CD14-positive monocyte (primary cell): Measurements from ENCODE around the gene RPL15. TPM values are rescaled to one million over a fixed set of nuclear protein-coding genes. Genes with fewer than 3 reads are reported as not detected.
A peak's percentile ranks its signal among the peaks of the same experiment; 100 is the strongest.

Experiments used
- DNase-seq, 3 donors: peaks; one replicate each; pipeline ENCODE4 v3.0.0-alpha.2; 2011 to 2022
- H2AFZ ChIP-seq: 2 replicates; pipeline ENCODE4 v1.6.0; 2012; ENCODE audit warnings: mild to moderate bottlenecking, low read depth, low read length, inconsistent platforms; ENCODE audit not compliant: insufficient read depth, poor library complexity, severe bottlenecking
- H3K27ac ChIP-seq, 2 donors: 1 replicate in 1 of 2; 2 replicates in 1 of 2; pipeline ENCODE4 v1.5.1; 2012 to 2013; ENCODE audit warnings: low read length in 2 of 2, control low read depth in 1 of 2, inconsistent platforms in 1 of 2, low read depth in 1 of 2, mild to moderate bottlenecking in 1 of 2
- H3K27me3 ChIP-seq, 2 donors: one replicate each; pipeline versions ENCODE4 v1.6.0 to v1.6.1; 2011 to 2013; ENCODE audit warnings: low read length in 2 of 2; ENCODE audit not compliant: control insufficient read depth in 2 of 2, insufficient read depth in 2 of 2
- H3K36me3 ChIP-seq, 2 donors: replicated peaks in 1 of 2; 1 replicate in 1 of 2; 2 replicates in 1 of 2; pipeline versions ENCODE4 v1.5.1 to v1.6.1; 2012 to 2013; ENCODE audit warnings: low read length in 2 of 2, control low read depth in 1 of 2, inconsistent platforms in 1 of 2, mild to moderate bottlenecking in 1 of 2; ENCODE audit not compliant: insufficient read depth in 2 of 2, control insufficient read depth in 1 of 2
- H3K4me1 ChIP-seq, 2 donors: 1 replicate in 1 of 2; 2 replicates in 1 of 2; pipeline versions ENCODE4 v1.5.1 to v1.6.1; 2012 to 2013; ENCODE audit warnings: low read length in 2 of 2, control low read depth in 1 of 2, inconsistent platforms in 1 of 2, mild to moderate bottlenecking in 1 of 2, moderate library complexity in 1 of 2; ENCODE audit not compliant: insufficient read depth in 2 of 2, control insufficient read depth in 1 of 2
- H3K4me2 ChIP-seq: replicated peaks from 2 replicates; pipeline ENCODE3; 2012; ENCODE audit warnings: low read length, moderate library complexity, mild to moderate bottlenecking; ENCODE audit not compliant: poor library complexity, severe bottlenecking; ENCODE audit errors: extremely low read depth
- H3K4me3 ChIP-seq, 3 experiments: fragments of 200-600 bp in 1 of 3; sonication (generic) in 1 of 3; replicated peaks in 1 of 3; 1 replicate in 2 of 3; 2 replicates in 1 of 3; pipeline ENCODE4 v1.5.1; 2011 to 2013; ENCODE audit warnings: low read length in 3 of 3, mild to moderate bottlenecking in 3 of 3, control low read depth in 2 of 3, low read depth in 2 of 3, inconsistent platforms in 1 of 3, moderate library complexity in 1 of 3
- H3K79me2 ChIP-seq: 2 replicates; pipeline ENCODE4 v1.6.0; 2012; ENCODE audit warnings: mild to moderate bottlenecking, control low read depth, inconsistent platforms, low read length, moderate library complexity; ENCODE audit not compliant: insufficient read depth
- H3K9ac ChIP-seq: 2 replicates; pipeline ENCODE4 v1.6.0; 2017; ENCODE audit warnings: low read length, mild to moderate bottlenecking; ENCODE audit not compliant: insufficient read depth, poor library complexity, severe bottlenecking
- H3K9me3 ChIP-seq, 2 donors: replicated peaks in 1 of 2; 1 replicate in 1 of 2; 2 replicates in 1 of 2; pipeline versions ENCODE4 v1.5.1 to v1.6.1; 2012 to 2013; ENCODE audit warnings: low read length in 2 of 2, control low read depth in 1 of 2; ENCODE audit not compliant: control insufficient read depth in 1 of 2, insufficient read depth in 1 of 2
- H4K20me1 ChIP-seq: 2 replicates; pipeline ENCODE4 v1.6.0; 2012; ENCODE audit warnings: mild to moderate bottlenecking, low read length, control low read depth, moderate library complexity; ENCODE audit not compliant: insufficient read depth
- H3K27ac Mint-ChIP-seq, 7 donors: one replicate each; pipeline ENCODE4 v1.8.0; 2020; ENCODE audit warnings: mild to moderate bottlenecking in 7 of 7, mixed read lengths in 7 of 7, moderate library complexity in 6 of 7, inconsistent platforms in 2 of 7
- H3K27me3 Mint-ChIP-seq, 3 donors: one replicate each; pipeline ENCODE4 v1.8.0; 2021 to 2022; ENCODE audit warnings: low read depth in 3 of 3, mild to moderate bottlenecking in 3 of 3, mixed read lengths in 3 of 3, moderate library complexity in 3 of 3, inconsistent platforms in 1 of 3
- H3K36me3 Mint-ChIP-seq, 2 donors: one replicate each; pipeline ENCODE4 v1.8.0; 2020; ENCODE audit warnings: mixed read lengths in 2 of 2, inconsistent platforms in 1 of 2, mild to moderate bottlenecking in 1 of 2
- H3K4me1 Mint-ChIP-seq: one replicate; pipeline ENCODE4 v1.8.0; 2020; ENCODE audit warnings: mild to moderate bottlenecking, mixed read lengths
- H3K4me3 Mint-ChIP-seq, 2 donors: one replicate each; pipeline ENCODE4 v1.8.0; 2020; ENCODE audit warnings: mild to moderate bottlenecking in 2 of 2, mixed read lengths in 2 of 2, moderate library complexity in 1 of 2
- H3K9me3 Mint-ChIP-seq, 7 donors: one replicate each; pipeline ENCODE4 v1.8.0; 2020 to 2022; ENCODE audit warnings: mixed read lengths in 7 of 7, mild to moderate bottlenecking in 6 of 7, moderate library complexity in 6 of 7, inconsistent platforms in 2 of 7
- WGBS: methylation state at CpG from one replicate; pipeline ENCODE4 v1.1.5; 2013; ENCODE audit warnings: missing lambda C conversion rate; ENCODE audit not compliant: insufficient coverage; 5-methylcytosine and 5-hydroxymethylcytosine counted together
- intact Hi-C, 2 donors: fragments of 100-400 bp; cut with micrococcal nuclease; formaldehyde crosslinking; loops; one replicate each; pipeline versions ENCODE4 v1.15.0 to v1.15.1; 2023
- polyA plus RNA-seq, 3 donors: library from polyadenylated mRNA; depleted of rRNA in 1 of 3; unstranded in 2 of 3; stranded (reverse) in 1 of 3; fragments of 300-500 nt in 2 of 3; fragments of >200 nt in 1 of 3; fragmentation: Illumina TruSeq in 2 of 3; gene quantifications; 1 replicate in 2 of 3; 2 replicates in 1 of 3; pipeline ENCODE4 v1.2.3, GENCODE V29; 2012 to 2021
- TF ChIP-seq, protein P1 (sequence below): fragments of 200-600 bp; IDR thresholded peaks from one replicate; pipeline ENCODE4 v1.8.0; 2022; ENCODE audit warnings: antibody characterized with exemption, mild to moderate bottlenecking

Gene RPL15
- polyA plus RNA-seq, 3 donors: 2,510 to 3,161 (median 2,781) TPM

- peak overlapping the region; percentile 9 to 85 (median 79) for H3K27ac Mint-ChIP-seq
- DNase-seq: peak; percentile 26 to 55 (median 43)
- Histone ChIP-seq H3K79me2 (peaks cover 3% of the 10 kb centered on the region), H3K4me3 (no peak overlapping the region), H3K27me3 (no peaks in the 10 kb centered on the region), H2AFZ (no peak overlapping the region), H3K36me3 (peaks cover 3 to 33% of the 10 kb centered on the region in 2 donors), H3K4me2 (peak overlapping the region; percentile 24), H3K4me1 (peaks cover 7 to 11% of the 10 kb centered on the region in 2 donors), H4K20me1 (peaks cover 68% of the 10 kb centered on the region), H3K9me3 (no peaks in the 10 kb centered on the region), H3K27ac (peak overlapping the region in 1 of 2 donors; percentile 54), H3K9ac (no peak overlapping the region)
- peaks cover 0 to 3% (median 0%) of the 10 kb centered on the region in 3 donors for H3K27me3 Mint-ChIP-seq
- TF ChIP-seq, protein P1, sequence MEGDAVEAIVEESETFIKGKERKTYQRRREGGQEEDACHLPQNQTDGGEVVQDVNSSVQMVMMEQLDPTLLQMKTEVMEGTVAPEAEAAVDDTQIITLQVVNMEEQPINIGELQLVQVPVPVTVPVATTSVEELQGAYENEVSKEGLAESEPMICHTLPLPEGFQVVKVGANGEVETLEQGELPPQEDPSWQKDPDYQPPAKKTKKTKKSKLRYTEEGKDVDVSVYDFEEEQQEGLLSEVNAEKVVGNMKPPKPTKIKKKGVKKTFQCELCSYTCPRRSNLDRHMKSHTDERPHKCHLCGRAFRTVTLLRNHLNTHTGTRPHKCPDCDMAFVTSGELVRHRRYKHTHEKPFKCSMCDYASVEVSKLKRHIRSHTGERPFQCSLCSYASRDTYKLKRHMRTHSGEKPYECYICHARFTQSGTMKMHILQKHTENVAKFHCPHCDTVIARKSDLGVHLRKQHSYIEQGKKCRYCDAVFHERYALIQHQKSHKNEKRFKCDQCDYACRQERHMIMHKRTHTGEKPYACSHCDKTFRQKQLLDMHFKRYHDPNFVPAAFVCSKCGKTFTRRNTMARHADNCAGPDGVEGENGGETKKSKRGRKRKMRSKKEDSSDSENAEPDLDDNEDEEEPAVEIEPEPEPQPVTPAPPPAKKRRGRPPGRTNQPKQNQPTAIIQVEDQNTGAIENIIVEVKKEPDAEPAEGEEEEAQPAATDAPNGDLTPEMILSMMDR: peak; percentile 93
- peak overlapping the region in 1 of 2 donors; percentile 39 for H3K4me3 Mint-ChIP-seq
- H3K36me3 Mint-ChIP-seq: peaks cover 16 to 25% of the 10 kb centered on the region in 2 donors
- no CpG with 5 or more reads among the region's 3 CpGs for WGBS
- peaks cover 17% of the 10 kb centered on the region for H3K4me1 Mint-ChIP-seq
- intact Hi-C loops: loop anchor here (5.0 kb wide), 1 partner anchor 349 kb away; no protein-coding TSS in a partner anchor
- no peaks in the 10 kb centered on the region for H3K9me3 Mint-ChIP-seq
Measured at GRCh38 chr3:23888617-23889228, 28.2 kb upstream of the RPL15 start.

GRCh38 chr3:23889386-23889785, 27.5 kb upstream of the RPL15 start:
- peak overlapping the region in 1 of 2 donors; percentile 39 for H3K4me3 Mint-ChIP-seq
- Histone ChIP-seq H3K4me3 (no peak overlapping the region), H3K27ac (peak overlapping the region in 1 of 2 donors; percentile 54)

More at GRCh38 chr3:23889386-23889785, 27.5 kb upstream of the RPL15 start:
- no peaks in the 10 kb centered on the region for H3K27me3 ChIP-seq
- H3K9me3 ChIP-seq: no peaks in the 10 kb centered on the region
- H3K36me3 Mint-ChIP-seq: peaks cover 18 to 29% of the 10 kb centered on the region in 2 donors
- no peak overlapping the region for H3K9ac ChIP-seq
- H3K79me2 ChIP-seq: peaks cover 3% of the 10 kb centered on the region
- peak overlapping the region; percentile 9 to 85 (median 79) for H3K27ac Mint-ChIP-seq
- peak in 2 of 3 donors; percentile 28 to 29 for DNase-seq
- H3K27me3 Mint-ChIP-seq: peaks cover 0 to 3% (median 2%) of the 10 kb centered on the region in 3 donors
- H3K9me3 Mint-ChIP-seq: no peaks in the 10 kb centered on the region
- peaks cover 3 to 39% of the 10 kb centered on the region in 2 donors for H3K36me3 ChIP-seq
- intact Hi-C loops: loop anchor here (5.0 kb wide), 1 partner anchor 348 kb away; no protein-coding TSS in a partner anchor
- no peak overlapping the region for H3K4me2 ChIP-seq
- H4K20me1 ChIP-seq: peaks cover 62% of the 10 kb centered on the region
- peaks cover 7 to 11% of the 10 kb centered on the region in 2 donors for H3K4me1 ChIP-seq
- H2AFZ ChIP-seq: no peak overlapping the region
- WGBS: no CpG with 5 or more reads among the region's 2 CpGs
- TF ChIP-seq, protein P1: no peak
- H3K4me1 Mint-ChIP-seq: peaks cover 16% of the 10 kb centered on the region
